EH (cell line): Measurements from ENCODE around the gene BCR.

Experiments
- DNase-seq: peaks from one replicate; pipeline ENCODE4 v3.0.0-alpha.2; 2015; ENCODE audit warnings: low read depth

BCR gene

DNA sequence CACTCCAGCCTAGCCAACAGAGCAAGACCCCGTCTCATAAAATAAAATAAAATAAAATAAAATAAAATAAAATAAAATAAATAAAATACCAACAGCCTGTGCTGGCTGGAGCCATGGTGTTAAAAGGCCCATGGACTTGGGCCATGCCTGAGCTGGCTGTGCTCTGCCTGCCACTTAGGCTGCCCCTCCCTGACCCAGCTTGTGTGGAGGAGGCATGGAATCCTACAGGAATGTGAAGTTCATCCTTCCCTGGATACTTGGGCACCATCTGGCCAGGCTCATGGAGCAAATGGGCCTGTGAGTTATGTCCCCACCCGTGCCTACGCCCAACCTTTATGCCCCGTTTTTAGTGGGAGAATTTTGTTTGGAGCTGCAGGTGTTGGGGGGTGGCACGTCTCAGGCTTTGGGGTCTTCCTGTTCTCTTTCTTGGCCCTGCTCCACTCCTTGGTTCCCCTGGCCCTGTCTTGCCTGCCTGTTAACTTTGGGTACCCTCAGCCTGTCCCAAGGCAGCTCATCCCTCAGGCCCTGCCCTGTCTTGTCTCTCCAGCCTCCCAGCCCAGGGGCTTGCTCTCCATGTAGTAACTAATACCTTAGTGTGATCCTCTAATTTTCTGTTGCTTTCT lies 51.3 kb downstream of the BCR start:
- DNase-seq = peak; percentile 21

DNA sequence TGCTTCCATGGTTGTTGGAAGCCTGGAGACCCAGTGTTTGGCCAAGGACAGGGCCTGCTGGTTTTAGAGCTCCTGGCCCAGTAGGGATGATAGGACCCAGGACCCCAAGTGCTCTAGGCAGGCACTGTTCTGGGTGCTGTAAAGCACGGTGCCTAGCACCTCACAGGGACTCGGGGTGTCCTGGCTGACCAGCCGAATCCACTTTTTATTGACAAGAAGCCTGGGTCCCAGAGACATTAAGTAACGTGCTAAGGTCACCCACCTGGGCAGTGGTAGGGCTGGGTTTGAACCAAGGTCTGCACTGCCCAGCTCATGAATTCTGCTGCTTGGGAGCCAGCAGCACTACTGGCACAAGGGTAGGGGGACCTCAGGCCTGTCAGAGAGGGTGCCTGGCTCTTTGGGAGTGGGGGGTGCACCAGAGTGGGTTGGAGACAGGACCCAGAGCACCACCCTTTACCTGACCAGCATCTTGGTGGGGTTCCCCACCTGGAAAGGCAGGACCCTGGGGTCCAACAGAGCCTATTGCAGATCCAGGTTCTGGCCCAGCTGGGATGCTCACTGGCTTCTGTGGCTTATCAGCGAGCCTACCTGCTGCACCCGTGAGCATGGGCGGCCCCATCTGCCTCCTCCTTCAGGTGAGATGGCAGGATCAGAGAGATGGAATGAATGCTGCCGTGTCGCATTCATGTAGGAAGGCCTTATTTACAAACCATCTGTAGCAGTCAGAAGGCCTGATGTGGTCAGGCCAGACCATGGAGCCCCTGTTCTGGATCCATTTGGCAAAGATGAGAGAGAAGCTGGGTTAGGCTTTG lies 52.0 kb downstream of the BCR start:
- no peak for DNase-seq

DNA sequence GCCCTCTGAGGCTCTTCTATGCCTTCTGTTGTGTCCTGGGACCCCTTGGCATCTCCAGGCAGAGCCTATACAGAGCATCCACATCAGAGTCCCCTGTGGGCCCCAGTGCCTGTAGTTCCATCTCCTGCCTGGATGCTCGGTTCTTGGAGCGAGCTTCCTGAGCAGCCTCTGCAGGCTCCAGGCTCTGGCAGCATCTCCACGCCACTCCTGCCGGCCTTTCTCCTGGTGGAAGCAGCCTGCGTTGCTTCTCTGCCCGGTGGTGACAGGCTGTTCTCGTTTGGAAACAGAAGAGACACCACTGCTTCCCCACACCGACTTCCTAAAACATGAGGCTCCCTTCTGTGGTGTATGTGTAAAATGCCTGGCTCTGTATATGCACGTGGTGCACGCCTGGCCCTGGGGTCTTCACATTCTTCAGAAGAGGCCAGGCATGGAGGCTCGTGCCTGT lies 52.8 kb downstream of the BCR start:
- peak; percentile 19 for DNase-seq

DNA sequence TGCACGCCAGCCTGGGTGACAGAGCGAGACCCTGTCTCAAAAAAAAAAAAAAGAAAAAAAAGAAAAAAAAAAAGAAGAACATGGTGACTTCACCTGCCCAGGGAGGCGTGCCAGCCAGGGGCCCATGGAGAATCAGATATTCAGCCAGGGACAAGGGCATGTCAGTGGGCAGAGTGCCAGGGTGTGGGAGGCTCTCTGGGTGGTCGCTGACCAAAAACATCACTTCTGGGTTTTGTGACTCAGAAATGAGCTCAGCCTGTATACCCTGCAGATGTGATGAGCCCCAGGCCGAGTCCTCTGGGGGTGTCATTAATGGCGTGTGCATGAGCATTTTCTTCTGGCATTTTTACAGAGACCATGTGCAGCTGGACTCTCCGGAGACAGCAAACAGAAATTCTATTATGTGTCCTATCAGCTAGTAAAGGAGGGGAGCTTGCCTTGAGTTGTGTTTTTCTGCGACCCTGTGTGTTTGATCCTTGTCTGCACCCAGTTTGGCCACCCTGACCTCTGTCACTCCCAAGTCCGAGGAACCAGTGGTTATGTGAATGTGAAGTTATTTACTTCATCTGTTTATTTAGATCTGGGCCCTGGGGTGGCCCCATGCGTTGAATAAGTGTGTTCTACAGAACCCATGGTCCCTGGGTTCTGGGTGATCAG lies 53.6 kb downstream of the BCR start:
- DNase-seq = peak; percentile 75

DNA sequence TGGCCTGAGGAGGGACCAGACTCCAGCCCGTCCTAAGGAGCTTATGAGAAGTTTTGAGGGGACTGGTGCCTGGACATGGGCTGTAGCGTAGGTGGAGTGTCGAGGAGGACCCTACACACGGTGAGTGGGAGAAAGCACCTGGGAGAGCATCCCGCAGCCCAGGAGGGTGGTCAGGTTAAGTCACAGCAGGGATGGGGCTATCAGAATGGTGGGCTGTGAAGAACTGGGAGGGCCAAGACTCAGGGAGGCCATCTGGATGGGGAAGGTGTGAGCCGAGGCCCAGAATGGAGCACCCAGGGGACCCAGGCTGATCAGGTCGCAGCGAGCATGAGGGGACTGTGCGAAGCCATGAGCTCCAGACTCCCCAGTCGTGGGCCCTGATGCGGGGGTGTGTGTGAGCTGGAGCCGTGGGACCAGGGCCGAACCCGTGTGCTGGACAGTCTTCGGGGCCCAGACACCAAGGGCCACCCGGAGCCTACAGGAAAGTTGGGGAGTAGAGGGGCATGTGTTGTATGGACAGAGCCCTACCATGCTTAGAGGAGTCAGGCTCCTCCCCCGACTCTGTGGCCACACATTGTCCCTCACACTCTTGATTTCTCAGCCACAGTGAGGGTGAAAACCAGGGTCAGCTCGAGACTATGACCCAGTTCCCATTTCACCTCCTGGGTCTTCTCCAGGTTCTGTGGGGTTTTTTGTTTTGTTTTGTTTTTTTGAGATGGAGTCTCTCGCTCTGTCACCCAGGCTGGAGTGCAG lies 54.3 kb downstream of the BCR start:
- DNase-seq = no peak

DNA sequence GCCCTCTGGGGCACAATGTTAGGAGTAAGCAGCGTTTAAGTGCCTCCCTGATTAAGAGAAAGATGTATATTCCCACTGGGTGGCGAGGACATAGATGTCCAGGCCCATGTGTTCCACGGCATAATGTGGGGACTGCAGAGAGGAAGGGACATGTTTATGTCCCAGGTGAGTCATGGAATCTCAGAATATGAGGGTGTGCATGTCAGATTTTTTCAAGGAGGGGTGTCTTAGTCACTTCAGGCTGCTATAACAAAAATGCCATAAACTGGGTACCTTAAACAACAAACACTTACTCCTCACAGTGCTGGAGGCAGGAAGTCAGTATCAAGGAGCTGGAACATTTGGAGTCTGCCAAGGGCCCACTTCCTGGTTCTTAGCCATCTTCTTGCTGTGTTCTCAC lies 55.1 kb downstream of the BCR start:
- DNase-seq = no peak

DNA sequence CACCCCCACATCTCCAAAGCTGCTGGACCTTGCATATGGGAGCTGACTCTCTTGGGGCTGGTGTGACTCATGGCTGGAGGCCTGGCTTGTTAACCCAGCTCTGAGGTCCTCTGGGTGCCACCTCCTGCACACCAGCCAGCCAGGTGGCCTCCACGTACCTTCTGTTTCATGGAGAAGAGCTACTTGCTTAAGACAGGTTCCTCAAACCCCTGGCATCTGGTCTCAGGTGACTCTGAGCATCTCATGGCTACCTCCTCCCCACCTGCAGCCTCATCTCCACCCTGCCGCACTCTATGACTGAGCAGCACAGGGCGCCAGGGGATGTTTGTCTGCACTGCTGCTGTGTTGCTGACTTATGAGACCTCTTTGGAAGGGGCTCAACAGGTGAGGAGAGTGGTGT lies 55.7 kb downstream of the BCR start:
- DNase-seq = no peak

DNA sequence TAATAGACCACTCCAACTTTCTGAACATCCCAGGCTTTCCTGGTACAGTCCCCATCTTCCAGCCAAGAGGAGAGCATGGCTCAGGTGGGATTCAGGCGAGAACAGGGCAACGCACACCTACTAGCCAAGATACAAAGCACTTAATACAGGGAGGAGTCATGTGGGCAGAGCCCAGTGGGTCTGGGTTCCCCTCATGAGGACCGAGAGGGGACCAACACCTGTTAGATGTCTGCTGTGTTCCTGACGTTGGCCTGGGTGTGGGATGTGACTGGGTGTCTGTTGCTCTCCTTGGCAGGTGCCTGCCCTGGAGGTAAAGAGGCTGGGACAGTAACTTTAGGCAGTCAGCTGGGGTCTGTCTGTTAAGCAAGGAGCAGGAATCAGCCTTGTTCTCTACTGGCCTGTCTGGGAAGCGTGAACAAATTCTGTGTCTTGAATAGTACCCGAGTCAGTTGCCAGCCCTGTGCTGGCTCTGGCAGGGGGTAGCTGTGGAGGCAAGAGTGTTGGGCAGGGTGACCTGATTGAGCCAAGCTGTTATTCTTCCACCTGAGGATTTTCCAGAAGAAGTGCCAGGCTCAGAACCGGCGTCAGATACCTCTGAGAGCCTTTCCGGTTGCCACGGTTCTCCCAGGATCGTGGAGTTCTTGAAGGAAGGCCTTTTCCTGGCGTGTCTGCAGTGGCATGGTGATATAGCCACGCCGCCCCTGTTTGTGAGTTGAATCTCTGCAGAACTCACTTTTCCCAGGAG lies 56.3 kb downstream of the BCR start:
- DNase-seq = no peak

DNA sequence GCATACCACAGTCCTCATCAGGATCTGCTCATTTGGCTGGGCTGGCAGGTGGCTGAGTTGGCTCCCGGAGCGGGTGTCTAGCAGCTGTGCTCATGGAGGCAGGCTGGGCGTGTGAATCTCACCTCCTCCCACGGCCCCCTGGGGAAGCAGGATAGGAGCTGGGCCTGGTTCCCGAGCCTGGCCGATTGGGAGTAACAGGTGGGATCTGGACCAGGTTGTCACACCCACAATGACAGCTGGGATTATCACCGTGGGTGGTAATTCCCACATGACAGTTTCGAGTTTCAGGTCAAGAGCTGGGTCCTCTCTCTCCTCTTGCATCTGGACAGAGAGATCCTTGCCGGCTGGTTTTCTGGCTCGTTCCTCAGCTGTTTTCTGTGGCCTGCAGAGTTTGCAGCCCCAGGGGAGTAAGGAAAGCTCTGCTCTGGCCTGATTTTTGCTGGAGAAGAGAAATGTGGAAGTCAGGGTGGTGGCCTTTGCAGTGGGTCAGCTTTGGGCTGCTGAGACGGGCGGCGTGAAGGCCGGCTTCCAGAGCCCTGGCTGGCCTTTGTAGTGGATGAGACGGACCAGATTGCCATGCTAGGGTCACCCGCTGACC lies 57.0 kb downstream of the BCR start:
- DNase-seq = no peak

DNA sequence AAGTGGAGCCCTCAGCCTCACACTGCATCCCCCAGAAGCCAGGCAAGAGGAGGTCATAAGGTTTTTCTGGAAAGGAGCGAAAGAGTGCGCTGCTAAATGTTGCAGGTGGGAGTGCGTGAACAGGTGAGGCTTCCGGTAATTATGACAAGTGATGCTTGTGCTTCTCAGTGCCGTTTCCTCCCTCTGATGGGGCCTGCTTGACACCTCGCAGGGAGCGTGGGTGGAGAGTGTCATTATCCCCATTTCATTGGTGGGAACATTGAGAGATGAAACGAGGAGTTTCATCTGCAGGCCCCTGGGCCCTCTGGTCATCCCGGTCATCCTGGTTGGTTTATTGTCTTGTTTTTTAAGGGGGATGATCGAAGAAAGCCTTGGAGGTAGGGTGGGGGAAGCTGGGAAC lies 57.5 kb downstream of the BCR start:
- no peak for DNase-seq

DNA sequence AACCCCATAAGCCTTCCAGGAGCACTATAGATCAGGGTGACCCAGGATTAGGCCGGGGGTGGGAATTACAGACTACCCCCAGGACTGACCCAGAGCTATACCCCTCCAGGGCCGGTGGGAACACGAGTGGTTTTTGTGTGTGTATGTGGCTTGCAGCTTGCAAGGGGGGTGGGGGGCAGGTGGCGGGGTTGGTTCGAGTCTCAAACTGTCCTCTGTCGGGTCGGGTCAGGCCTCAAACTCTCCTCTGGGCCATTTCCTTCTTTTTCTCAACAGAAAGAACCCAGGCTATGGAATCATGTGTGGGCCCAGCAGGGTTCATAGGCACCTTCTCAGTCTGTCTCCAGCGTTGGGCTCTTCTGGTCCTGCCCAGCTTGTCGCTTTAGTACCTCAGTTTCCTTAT lies 58.4 kb downstream of the BCR start:
- no peak for DNase-seq

DNA sequence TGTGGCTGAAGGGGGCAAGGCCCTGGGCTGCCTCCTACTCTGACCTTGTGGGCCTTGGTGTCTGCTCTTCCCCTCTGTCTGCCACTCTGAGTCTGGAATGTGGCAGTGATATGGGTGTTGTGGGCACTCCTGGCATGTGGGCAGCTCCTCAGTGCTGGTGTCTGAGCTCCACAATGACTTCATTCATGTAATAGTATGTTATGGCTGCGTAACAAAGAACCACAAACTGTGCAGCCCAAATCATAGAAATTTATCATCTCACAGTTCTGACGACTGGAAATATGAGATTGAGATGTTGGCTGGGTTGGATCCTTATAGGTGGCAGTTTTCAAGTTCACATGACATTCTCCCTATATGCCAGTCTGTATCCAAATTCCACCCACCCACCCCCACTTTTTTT lies 59.1 kb downstream of the BCR start:
- DNase-seq = no peak

DNA sequence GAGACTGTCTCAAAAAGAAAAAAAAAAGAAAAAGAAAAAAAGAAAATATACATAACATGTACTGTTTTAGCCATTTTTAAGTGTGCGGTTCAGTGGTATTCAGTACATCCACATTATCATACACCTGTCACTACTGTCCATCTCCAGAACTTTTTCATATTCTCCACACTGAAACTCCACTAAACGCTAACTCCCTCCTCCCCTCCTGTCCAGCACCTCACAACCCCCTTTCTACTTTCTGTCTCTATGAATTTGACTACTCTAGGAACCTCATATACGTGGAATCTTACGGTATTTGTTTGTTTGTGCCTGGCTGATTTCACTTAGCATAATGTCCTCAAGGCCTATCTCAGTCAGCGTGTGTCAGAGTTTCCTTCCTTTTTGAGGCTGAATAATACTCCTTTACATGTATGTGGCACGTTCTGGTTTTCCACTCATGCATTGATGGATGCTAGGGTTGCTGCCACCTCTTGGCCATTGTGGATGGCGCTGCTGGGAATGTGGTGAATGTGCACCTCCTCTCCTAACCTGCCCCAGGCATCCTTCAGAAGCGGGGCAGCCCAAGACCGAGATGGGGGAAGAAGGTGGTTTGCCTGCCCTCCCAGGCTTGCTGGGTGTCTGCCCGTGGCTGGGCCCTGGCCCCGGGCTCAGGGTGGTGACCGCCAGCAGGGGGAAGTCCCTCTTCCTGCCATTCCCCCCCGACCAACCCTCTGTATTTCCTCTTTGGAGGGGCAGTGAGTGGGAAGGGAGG lies 60.5 kb downstream of the BCR start:
- DNase-seq = peak; percentile 30

DNA sequence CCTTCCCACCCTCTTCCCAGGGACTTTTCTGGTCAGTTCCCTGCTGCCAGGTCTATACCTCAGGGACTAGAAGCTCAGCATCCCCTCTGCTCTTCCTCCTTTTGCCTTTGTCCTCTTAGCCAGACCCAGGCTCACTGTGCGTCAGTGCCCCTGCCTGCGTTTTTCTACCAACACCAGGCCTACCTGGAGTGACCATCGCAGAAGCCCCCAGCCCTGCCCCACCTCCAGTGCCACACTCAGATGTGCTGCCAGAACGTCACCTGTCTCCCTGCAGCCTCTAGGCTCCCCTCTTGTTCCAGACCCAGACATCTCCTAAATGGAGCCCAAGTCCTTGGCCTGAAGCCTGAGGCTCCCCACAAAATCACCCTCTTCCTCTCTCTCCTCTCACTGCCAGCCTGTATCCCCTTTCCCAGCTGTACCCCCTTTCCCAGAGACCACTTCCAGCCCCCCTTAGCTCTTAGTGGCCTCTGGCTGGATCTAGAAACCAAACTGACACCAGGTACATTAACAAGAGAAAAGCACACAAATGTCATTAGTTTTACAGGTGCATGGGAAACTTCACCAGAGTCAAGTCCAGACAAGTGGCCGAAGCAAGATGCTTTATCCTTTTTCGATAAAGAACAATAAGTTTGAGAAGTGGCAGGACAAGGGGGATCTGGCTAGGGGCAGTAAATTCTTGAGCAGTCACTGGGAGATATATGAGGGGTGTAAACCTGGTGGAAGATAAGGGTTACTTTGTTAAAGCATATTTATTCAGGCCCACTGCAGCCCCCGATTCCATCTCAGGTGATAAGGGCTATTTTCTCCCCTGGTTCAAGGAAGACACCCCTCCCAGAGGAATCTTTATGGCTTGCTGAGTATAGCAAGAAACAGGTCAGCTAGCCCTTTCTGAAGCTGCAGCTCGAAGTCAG lies 61.5 kb downstream of the BCR start:
- DNase-seq = no peak

DNA sequence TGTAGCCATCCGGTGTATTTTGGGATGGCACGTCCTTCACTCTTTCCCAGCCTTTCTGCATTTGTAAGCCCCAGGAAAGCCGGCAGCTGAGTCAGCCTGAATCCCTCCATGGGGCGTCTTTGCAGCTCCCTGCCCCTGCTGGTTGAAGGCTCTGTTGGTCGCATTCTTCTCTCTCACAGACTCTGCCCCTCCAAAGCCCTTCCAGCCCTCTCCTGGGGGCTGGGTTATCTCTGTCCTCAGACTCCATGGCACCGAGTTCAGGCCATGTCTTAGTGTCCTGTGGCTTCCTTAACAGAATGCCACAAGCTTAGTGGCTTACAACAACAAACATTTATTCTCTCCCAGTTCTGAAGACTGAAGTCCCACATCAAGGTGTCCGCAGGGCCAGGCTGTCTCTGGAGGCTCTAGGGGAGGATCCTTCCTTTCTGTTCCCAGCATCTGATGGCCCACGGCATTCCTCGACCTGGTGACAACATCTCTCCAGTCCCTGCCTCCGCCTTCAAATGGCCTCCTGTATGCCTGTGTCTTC lies 62.2 kb downstream of the BCR start:
- no peak for DNase-seq

DNA sequence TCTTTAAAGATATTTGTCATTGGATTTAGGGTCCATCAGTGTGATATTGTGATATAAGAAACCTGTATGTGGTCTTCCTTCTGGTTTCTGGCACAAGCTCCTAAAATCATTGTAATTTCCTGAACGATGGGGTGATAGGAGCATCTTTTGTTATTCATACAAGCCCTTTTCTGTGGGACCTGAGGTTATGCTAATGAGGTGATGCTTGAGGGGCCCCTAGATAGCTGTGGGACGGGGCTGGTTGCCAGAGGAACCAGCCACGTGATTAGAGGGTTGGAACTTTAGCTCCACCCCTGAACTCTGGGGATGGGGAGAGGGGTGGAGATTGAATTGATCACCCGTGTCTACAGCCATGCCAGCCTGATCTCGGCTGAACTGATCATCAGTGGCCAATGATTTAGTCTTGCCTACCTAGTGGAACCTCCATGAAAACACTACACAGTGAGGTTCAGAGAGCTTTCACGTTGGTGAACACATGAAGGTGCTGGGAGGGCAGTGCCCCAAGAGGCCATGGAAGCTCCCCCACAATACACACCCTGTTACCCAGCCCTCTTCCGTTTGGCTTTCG lies 62.8 kb downstream of the BCR start:
- DNase-seq = no peak

DNA sequence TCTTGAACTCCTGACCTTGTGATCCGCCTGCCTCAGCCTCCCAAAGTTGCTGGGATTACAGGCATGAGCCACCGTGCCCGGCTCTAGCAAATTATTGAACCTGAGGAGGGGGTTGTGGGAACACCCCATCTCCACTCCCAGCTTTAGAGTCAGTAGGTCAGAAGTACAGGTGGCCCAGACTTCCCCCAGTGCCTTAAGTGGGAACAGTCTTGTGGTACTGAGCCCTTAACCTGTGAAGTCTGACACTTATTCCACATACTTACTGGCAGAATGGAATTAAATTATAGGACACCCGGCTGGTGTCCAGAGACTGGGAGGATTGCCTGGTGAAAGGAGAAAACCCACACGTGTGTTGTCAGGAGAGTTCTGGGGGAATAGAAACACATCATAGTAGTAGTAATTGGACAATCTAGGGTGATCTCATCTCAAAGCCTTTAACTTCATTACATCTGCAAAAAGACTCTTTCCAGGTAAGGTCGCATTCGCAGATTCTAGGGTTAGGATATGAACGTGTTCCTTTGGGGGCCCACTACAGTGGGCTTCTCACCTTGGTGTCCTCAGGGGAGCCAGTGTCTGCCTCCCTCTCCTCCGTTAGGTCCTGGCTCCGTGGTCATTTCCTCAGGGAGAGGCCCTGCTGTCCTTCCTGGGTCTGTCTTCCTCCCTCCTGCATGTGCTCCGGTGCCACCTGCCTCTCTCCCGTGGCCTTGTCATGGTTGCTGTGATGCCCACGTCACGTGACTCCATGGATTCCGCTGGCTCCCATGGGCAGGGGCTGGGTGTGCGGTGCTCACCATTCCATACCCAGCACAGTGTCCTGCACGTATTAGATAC lies 63.8 kb downstream of the BCR start:
- no peak for DNase-seq

DNA sequence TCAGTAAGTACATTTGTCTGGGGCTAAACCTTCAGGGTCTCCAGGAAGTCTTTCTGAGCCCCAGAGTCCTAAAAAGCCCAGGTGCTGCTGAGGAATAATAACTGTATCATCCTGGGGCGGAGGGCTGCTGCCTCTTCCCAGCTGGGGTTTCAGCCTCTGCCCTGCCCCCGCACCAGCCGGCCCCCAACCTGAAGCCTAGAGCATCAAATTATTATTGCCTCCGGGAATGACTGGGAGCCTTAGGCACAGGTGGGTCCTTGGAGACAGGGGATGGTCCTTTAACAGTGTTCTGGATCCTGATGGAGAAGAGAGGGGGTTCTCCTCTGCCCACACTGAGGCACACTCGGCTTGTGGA lies 64.4 kb downstream of the BCR start:
- no peak for DNase-seq
